Stimulated activated naive CD8-positive, alpha-beta T cell treated with anti-CD3 and anti-CD28 coated beads, Interleukin-15, amount 100 ng/mL, for 72 hours (primary cell): ENCODE data around the gene PTGDS.

Experiments
- ATAC-seq: fragments of 150-1000 bp; cut with Tn5 transposase; 2 replicates; pipeline ENCODE4 v1.10.0; 2021; ENCODE audit warnings: mild to moderate bottlenecking, moderate library complexity
- DNase-seq, 2 donors: peaks; one replicate each; pipeline ENCODE4 v3.0.0; 2021 to 2022
- H3K27ac Mint-ChIP-seq, 2 donors: one replicate each; pipeline ENCODE4 v1.8.0; 2022; ENCODE audit warnings: mild to moderate bottlenecking in 2 of 2, mixed read lengths in 2 of 2, moderate library complexity in 2 of 2
- H3K27me3 Mint-ChIP-seq: one replicate; pipeline ENCODE4 v1.8.0; 2022; ENCODE audit warnings: mixed read lengths
- H3K4me1 Mint-ChIP-seq: one replicate; pipeline ENCODE4 v1.8.0; 2022; ENCODE audit warnings: mild to moderate bottlenecking, mixed read lengths
- H3K4me3 Mint-ChIP-seq, 2 donors: one replicate each; pipeline ENCODE4 v1.8.0; 2022; ENCODE audit warnings: mild to moderate bottlenecking in 2 of 2, mixed read lengths in 2 of 2, moderate library complexity in 1 of 2
- H3K9me3 Mint-ChIP-seq, 2 donors: one replicate each; pipeline ENCODE4 v1.8.0; 2022; ENCODE audit warnings: mixed read lengths in 2 of 2

The PTGDS gene

GRCh38 chr9:136977223-136977622 lies at the start of gene PTGDS:
Gene PTGDS (plus strand): TSS chr9:136977504. CDS start chr9:136977579, 75 bp downstream.
- Mint-ChIP-seq H3K27me3 (no peaks in the 10 kb centered on the region), H3K4me3 (peak within 1 kb of the TSS; percentile 22 to 51), H3K4me1 (peaks cover 36% of the 10 kb centered on the region), H3K9me3 (no peaks in the 10 kb centered on the region), H3K27ac (no peak within 1 kb of the TSS)
- ATAC-seq (no peak), DNase-seq (no peak)

GRCh38 chr9:136928591-136928990 lies 48.7 kb upstream of the PTGDS start:
- Mint-ChIP-seq H3K4me1 (peaks cover 29% of the 10 kb centered on the region), H3K4me3 (no peak overlapping the region), H3K27me3 (no peaks in the 10 kb centered on the region), H3K9me3 (peaks cover 0 to 7% of the 10 kb centered on the region in 2 donors), H3K27ac (no peak overlapping the region)
- peak; percentile 46 for ATAC-seq
- no peak for DNase-seq

DNA sequence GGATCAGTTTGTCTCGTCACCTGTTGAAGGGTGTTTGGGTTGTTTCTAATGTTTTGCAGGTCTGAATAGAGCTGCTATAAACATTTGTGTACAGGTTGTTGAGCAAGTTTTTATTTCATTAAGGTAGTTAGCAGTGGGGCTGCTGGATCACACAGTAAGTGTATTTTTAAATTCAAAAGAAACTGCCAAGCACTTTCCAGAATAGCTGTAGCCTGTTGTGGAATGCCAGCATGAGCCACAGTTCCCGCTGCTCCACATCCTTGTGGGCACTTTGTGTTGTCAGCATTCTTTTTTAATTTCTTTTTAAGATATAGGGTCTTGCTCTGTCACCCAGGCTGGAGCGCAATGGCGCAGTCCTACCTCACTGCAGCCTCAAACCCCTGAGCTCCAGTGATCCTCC lies 47.3 kb upstream of the PTGDS start:
- Mint-ChIP-seq H3K9me3 (peaks cover 0 to 7% of the 10 kb centered on the region in 2 donors), H3K4me3 (no peak overlapping the region), H3K27ac (no peak overlapping the region), H3K27me3 (no peaks in the 10 kb centered on the region), H3K4me1 (peaks cover 29% of the 10 kb centered on the region)
- ATAC-seq = no peak
- no peak for DNase-seq

DNA sequence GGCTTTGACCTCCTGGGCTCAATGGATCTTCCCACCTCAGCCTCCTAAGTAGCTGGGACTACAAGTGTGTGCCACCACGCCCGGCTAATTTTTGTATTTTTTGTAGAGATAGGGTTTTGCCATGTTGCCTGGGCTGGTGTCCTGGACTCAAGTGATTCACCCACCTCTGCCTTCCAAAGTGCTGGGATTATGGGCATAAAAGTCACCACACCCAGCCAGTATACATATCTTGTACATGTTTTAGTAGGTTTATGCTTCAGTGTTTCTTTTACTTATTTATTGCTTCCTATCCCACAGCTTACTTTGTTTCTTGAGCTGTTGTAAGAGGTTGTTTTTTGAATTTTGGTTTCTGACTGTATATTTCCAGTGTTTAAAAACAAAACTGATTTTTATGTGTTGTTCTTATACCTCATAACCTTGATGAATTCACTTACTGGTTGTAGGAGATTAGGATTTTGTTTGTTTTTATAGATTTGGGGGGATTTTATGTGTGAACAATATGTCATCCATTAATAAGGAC lies 45.6 kb upstream of the PTGDS start:
- ATAC-seq = no peak
- no peaks in the 10 kb centered on the region for H3K27me3 Mint-ChIP-seq
- peak overlapping the region in 1 of 2 donors; percentile 37 for H3K27ac Mint-ChIP-seq

GRCh38 chr9:136934277-136934676 lies 43.0 kb upstream of the PTGDS start:
- Mint-ChIP-seq H3K27me3 (no peaks in the 10 kb centered on the region), H3K9me3 (peaks cover 0 to 7% of the 10 kb centered on the region in 2 donors), H3K4me3 (no peak overlapping the region), H3K27ac (no peak overlapping the region), H3K4me1 (peaks cover 16% of the 10 kb centered on the region)
- DNase-seq (no peak), ATAC-seq (no peak)

More for the DNA sequence above, 45.6 kb upstream of the PTGDS start:
- no peak for DNase-seq
- H3K9me3 Mint-ChIP-seq = peaks cover 0 to 7% of the 10 kb centered on the region in 2 donors
- H3K4me3 Mint-ChIP-seq = no peak overlapping the region
- peaks cover 27% of the 10 kb centered on the region for H3K4me1 Mint-ChIP-seq

- ATAC-seq = no peak
- Mint-ChIP-seq H3K27ac (peak overlapping the region in 1 of 2 donors; percentile 55), H3K4me3 (no peak overlapping the region), H3K27me3 (no peaks in the 10 kb centered on the region), H3K4me1 (peaks cover 22% of the 10 kb centered on the region), H3K9me3 (peaks cover 0 to 7% of the 10 kb centered on the region in 2 donors)
- no peak for DNase-seq
These were observed 41.7 kb upstream of the PTGDS start for GRCh38 chr9:136935651-136936050.

DNA sequence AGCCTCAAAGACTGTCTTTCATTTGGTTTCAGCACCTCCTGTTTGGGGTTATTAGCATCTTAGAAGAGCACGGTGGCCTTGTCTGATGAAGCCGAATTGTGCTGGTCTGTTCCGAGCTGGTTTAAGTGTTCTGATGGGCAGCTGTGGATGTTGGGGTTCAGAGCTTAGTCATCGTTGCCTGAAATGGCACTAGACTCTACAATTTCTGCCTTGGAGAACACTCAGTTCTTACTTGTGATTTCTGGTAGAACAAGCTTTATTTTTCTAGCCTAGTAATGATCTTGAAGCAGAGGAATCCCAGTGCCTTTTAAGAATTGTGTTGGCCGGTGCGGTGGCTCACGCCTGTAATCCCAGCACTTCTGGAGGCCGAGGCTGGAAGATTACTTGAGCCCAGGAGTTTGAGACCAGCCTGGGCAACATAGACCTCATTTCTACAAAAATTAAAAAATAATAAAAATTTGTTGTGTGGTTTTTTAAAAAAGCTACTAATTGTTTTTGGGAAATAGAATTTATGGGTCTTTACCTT lies 40.6 kb upstream of the PTGDS start:
- no peak for ATAC-seq
- H3K27ac Mint-ChIP-seq = no peak overlapping the region

GRCh38 chr9:136937186-136938001 lies 39.9 kb upstream of the PTGDS start:
- H3K9me3 Mint-ChIP-seq = peaks cover 0 to 7% of the 10 kb centered on the region in 2 donors
- H3K27ac Mint-ChIP-seq = no peak overlapping the region
- H3K4me3 Mint-ChIP-seq = no peak overlapping the region
- DNase-seq = no peak
- no peaks in the 10 kb centered on the region for H3K27me3 Mint-ChIP-seq
- ATAC-seq = no peak
- peaks cover 13% of the 10 kb centered on the region for H3K4me1 Mint-ChIP-seq

More for the DNA sequence above, 40.6 kb upstream of the PTGDS start:
- H3K4me3 Mint-ChIP-seq = no peak overlapping the region
- peaks cover 0 to 7% of the 10 kb centered on the region in 2 donors for H3K9me3 Mint-ChIP-seq
- no peaks in the 10 kb centered on the region for H3K27me3 Mint-ChIP-seq
- no peak for DNase-seq
- peaks cover 19% of the 10 kb centered on the region for H3K4me1 Mint-ChIP-seq

GRCh38 chr9:136939431-136939995 lies 37.8 kb upstream of the PTGDS start:
- peaks cover 16% of the 10 kb centered on the region for H3K4me1 Mint-ChIP-seq
- DNase-seq (no peak), ATAC-seq (no peak)
- no peaks in the 10 kb centered on the region for H3K9me3 Mint-ChIP-seq
- H3K27ac Mint-ChIP-seq = peak overlapping the region in 1 of 2 donors; percentile 95
- H3K27me3 Mint-ChIP-seq = no peaks in the 10 kb centered on the region
- no peak overlapping the region for H3K4me3 Mint-ChIP-seq

- peaks cover 21% of the 10 kb centered on the region for H3K4me1 Mint-ChIP-seq
- no peak for DNase-seq
- H3K4me3 Mint-ChIP-seq = no peak overlapping the region
- no peak for ATAC-seq
- H3K27ac Mint-ChIP-seq = peak overlapping the region in 1 of 2 donors; percentile 95
- no peaks in the 10 kb centered on the region for H3K27me3 Mint-ChIP-seq
- no peaks in the 10 kb centered on the region for H3K9me3 Mint-ChIP-seq
These were observed 37.2 kb upstream of the PTGDS start for GRCh38 chr9:136939996-136940525.

DNA sequence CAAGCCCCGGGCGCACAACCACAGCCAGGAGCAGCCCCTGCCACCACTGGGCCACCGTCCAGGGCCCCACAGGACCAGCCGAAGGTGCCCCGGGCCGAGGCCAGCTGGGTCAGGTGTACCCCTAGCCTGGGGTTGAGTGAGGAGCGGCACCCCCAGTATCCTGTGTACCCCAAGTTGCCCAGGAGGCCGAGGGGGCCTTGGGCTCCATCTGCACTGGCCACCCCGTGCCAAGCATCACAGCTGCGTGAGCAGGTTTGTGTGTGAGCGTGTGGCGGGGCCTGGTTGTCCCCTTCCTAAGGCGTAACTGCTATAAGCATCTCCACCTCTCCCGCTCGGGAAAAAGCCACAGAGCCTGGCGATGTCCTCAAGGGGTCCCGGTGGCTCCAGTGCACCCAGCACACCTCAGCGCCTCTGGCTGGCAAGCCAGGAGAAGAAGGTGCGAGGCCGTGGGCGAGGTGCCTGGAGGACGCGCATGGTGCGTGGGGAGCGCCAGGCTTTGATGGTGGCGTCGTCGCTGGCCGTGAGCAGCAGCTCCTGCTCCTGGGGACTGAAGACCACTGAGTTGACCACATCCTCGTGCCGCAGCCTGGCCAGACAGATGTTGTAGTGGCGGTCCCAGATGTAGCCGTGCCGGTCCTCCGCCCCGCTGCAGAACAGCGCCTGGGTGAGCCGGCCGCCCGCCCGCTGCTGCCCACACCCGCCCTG lies 36.6 kb upstream of the PTGDS start:
- peaks cover 25% of the 10 kb centered on the region for H3K4me1 Mint-ChIP-seq
- H3K27me3 Mint-ChIP-seq = no peaks in the 10 kb centered on the region
- no peak overlapping the region for H3K27ac Mint-ChIP-seq

DNA sequence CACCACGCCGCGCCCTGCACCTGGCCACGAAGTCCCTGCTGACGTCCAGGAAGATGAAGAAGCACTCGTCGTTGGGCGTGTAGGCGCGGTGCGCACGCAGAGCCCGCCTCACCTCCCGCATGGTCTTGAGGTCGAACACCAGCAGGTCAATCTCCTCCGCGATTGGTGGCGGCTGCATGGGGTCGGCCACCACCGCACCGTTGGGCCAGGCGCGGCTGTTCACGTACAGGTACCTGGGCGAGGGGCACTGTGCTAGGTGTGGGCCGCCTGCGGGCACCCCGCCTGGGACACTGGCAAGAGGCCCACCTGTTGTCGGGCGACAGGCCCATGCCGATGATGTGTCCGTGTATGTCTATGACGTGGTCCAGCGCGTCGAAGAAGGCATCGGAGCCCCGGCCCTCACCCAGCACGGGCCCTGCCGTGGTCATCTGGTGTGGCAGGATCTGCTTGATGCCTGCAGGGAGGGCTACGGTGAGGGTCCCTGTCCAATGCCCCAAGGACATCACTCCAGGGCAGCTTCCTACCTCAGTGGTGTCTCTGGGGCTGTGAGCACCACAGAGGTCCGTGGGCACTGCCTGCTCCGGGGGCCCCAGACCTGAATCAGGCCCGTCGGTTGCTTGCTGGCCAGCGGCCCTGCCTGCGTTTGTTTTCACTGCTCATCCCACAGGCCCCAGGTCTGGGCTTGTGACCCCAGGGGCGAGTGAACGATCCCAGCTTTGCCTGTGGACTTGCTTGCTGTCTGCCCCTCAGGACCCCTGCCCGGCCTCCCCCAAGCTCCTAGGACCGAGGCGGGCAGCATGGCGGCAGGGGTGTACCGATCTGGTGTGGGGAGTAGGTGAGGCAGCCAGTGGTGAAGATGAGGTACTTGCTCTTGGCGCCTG lies 35.8 kb upstream of the PTGDS start:
- peak overlapping the region in 1 of 2 donors; percentile 54 for H3K4me3 Mint-ChIP-seq
- H3K9me3 Mint-ChIP-seq = no peaks in the 10 kb centered on the region
- ATAC-seq (no peak), DNase-seq (no peak)
- peak overlapping the region in 1 of 2 donors; percentile 42 for H3K27ac Mint-ChIP-seq
- peaks cover 25% of the 10 kb centered on the region for H3K4me1 Mint-ChIP-seq
- no peaks in the 10 kb centered on the region for H3K27me3 Mint-ChIP-seq

More for the DNA sequence above, 36.6 kb upstream of the PTGDS start:
- Mint-ChIP-seq H3K4me3 (no peak overlapping the region), H3K9me3 (no peaks in the 10 kb centered on the region)
- no peak for ATAC-seq
- peak in 1 of 2 donors; percentile 11 for DNase-seq

DNA sequence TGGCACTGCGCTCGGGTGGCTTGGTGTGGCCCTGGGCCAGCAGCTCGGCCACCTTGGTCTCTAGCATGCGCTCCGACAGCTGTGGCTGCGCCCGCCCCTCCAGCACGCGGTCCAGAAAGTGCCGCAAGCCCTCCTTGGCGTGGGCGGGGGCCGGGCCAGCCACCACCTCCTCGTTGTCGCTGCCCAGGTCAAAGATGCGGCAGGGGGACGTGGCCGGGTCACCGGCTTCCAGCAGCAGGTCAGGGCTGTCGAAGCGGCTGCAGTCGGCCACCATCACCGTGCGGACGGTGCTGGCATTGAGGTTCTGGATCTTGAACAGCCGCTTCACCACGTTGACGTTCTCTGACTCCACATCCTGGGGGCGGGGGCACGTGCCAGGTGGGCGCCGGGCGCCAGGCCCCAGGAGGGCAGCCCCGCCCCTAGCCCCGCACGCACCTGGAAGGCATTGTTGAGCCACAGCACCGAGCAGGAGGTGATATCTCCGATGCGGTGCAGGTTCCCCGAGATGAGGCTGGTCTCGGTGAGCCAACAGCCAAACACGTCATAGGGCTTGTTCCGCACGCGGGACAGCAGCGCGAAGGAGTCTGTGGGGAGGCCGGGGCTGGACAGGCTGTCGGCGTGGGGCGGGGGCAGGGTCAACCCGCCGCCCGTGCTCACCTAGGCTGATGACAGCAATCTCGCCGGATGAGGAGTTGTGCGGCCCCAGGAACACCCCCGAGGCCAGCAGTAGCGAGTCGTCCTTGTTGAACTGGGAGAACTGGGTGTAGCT lies 35.0 kb upstream of the PTGDS start:
- Mint-ChIP-seq H3K4me1 (peaks cover 30% of the 10 kb centered on the region), H3K27ac (peak overlapping the region in 1 of 2 donors; percentile 80), H3K9me3 (no peaks in the 10 kb centered on the region), H3K4me3 (peak overlapping the region; percentile 15 to 83), H3K27me3 (no peaks in the 10 kb centered on the region)
- ATAC-seq (no peak), DNase-seq (no peak)

DNA sequence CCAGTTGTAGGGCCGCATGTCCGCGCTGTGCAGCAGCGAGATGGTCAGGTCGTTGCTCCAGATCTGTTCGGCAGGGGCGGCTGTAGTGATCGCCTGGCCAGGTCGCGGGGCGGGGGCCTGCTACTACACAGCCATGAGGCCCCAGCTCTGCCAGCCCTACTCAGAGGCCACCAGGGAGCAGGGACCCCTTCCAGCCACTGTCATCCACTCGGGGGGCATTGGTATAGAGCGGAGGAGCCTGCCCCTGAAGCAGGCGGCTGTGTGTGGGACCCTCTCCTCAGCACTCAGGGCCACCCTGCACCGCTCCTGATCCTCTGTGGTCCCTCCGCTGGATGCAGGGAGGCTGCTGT lies 34.4 kb upstream of the PTGDS start:
- no peaks in the 10 kb centered on the region for H3K9me3 Mint-ChIP-seq
- DNase-seq = no peak
- peaks cover 35% of the 10 kb centered on the region for H3K4me1 Mint-ChIP-seq
- H3K4me3 Mint-ChIP-seq = peak overlapping the region; percentile 82 to 83
- peak overlapping the region in 1 of 2 donors; percentile 80 for H3K27ac Mint-ChIP-seq
- ATAC-seq = no peak
- no peaks in the 10 kb centered on the region for H3K27me3 Mint-ChIP-seq
